H9 (cell line): ENCODE measurements around the gene DYNC1I2. TPM values are rescaled to one million over a fixed set of nuclear protein-coding genes. Genes with fewer than 3 reads are reported as not detected.

ENCODE experiments used
- DNase-seq: peaks from one replicate; pipeline ENCODE4 v3.0.0-alpha.2; 2017
- H2AFZ ChIP-seq: one replicate; pipeline ENCODE4 v1.6.1; 2013; ENCODE audit warnings: mild to moderate bottlenecking, low read length, control low read depth, moderate library complexity
- H2AK5ac ChIP-seq: 2 replicates; pipeline ENCODE4 v1.6.1; 2013; ENCODE audit warnings: low read length, control low read depth, mixed read lengths; ENCODE audit not compliant: insufficient read length
- H2BK120ac ChIP-seq: one replicate; pipeline ENCODE4 v1.6.1; 2013; ENCODE audit warnings: low read depth, mild to moderate bottlenecking, low read length, control low read depth, inconsistent platforms; ENCODE audit not compliant: poor library complexity, severe bottlenecking
- H2BK12ac ChIP-seq: 2 replicates; pipeline ENCODE4 v1.6.1; 2013; ENCODE audit warnings: low read length, control low read depth, mixed read lengths, low read depth; ENCODE audit not compliant: insufficient read length
- H2BK15ac ChIP-seq: 2 replicates; pipeline ENCODE4 v1.6.1; 2013; ENCODE audit warnings: low read depth, low read length, control low read depth
- H2BK20ac ChIP-seq: one replicate; pipeline ENCODE4 v1.6.1; 2013; ENCODE audit warnings: low read depth, mild to moderate bottlenecking, low read length, control low read depth, inconsistent platforms; ENCODE audit not compliant: poor library complexity, severe bottlenecking
- H2BK5ac ChIP-seq: 2 replicates; pipeline ENCODE4 v1.6.1; 2013; ENCODE audit warnings: low read length, control low read depth, mixed read lengths; ENCODE audit not compliant: insufficient read length
- H3K14ac ChIP-seq: 2 replicates; pipeline ENCODE4 v1.6.1; 2013; ENCODE audit warnings: low read length, control low read depth; ENCODE audit not compliant: insufficient read depth
- H3K18ac ChIP-seq: 2 replicates; pipeline ENCODE4 v1.6.1; 2013; ENCODE audit warnings: low read depth, mild to moderate bottlenecking, mixed read lengths, low read length, control low read depth; ENCODE audit not compliant: insufficient read length
- H3K23ac ChIP-seq: 2 replicates; pipeline ENCODE4 v1.6.1; 2013; ENCODE audit warnings: low read length, control low read depth, mixed read lengths, low read depth; ENCODE audit not compliant: insufficient read length
- H3K23me2 ChIP-seq: 2 replicates; pipeline ENCODE4 v1.6.1; 2013; ENCODE audit warnings: low read depth, mild to moderate bottlenecking, mixed read lengths, low read length, control low read depth; ENCODE audit not compliant: insufficient read length, poor library complexity, severe bottlenecking
- H3K27ac ChIP-seq: 2 replicates; pipeline ENCODE4 v1.5.1; 2013; ENCODE audit warnings: low read length, control low read depth, mixed read lengths, low read depth; ENCODE audit not compliant: insufficient read length
- H3K27me3 ChIP-seq: 2 replicates; pipeline ENCODE4 v1.6.1; 2013; ENCODE audit warnings: low read length, control low read depth, inconsistent platforms; ENCODE audit not compliant: insufficient read depth
- H3K4ac ChIP-seq: 2 replicates; pipeline ENCODE4 v1.6.1; 2013; ENCODE audit warnings: low read depth, mild to moderate bottlenecking, control low read depth, inconsistent platforms, low read length, moderate library complexity
- H3K4me1 ChIP-seq: 2 replicates; pipeline ENCODE4 v1.6.1; 2013; ENCODE audit warnings: low read length, control low read depth, inconsistent platforms; ENCODE audit not compliant: insufficient read depth
- H3K4me2 ChIP-seq: 2 replicates; pipeline ENCODE4 v1.6.1; 2013; ENCODE audit warnings: low read length, control low read depth, mixed read lengths; ENCODE audit not compliant: insufficient read length, insufficient read depth
- H3K56ac ChIP-seq: 2 replicates; pipeline ENCODE4 v1.6.1; 2013; ENCODE audit warnings: low read depth, mild to moderate bottlenecking, mixed read lengths, low read length, control low read depth; ENCODE audit not compliant: insufficient read length
- H3K79me1 ChIP-seq: 2 replicates; pipeline ENCODE4 v1.6.1; 2013; ENCODE audit warnings: low read depth, mild to moderate bottlenecking, moderate library complexity, low read length, control low read depth, inconsistent platforms; ENCODE audit not compliant: insufficient read depth, poor library complexity, severe bottlenecking
- H3K79me2 ChIP-seq: 2 replicates; pipeline ENCODE4 v1.6.1; 2013; ENCODE audit warnings: low read length, control low read depth, inconsistent platforms; ENCODE audit not compliant: insufficient read depth
- H3K9ac ChIP-seq: 2 replicates; pipeline ENCODE4 v1.6.1; 2013; ENCODE audit warnings: low read length, control low read depth, mixed read lengths; ENCODE audit not compliant: insufficient read length; ENCODE audit errors: extremely low read depth
- H3K9me3 ChIP-seq: one replicate; pipeline ENCODE4 v1.6.1; 2013; ENCODE audit warnings: low read depth, low read length, inconsistent platforms; ENCODE audit not compliant: control insufficient read depth
- H3T11ph ChIP-seq: one replicate; pipeline ENCODE4 v1.6.1; 2013; ENCODE audit warnings: mild to moderate bottlenecking, low read length, control low read depth, inconsistent platforms
- H4K20me1 ChIP-seq: one replicate; pipeline ENCODE4 v1.6.1; 2013; ENCODE audit not compliant: control insufficient read depth, insufficient read length, insufficient read depth
- H4K5ac ChIP-seq: 2 replicates; pipeline ENCODE4 v1.6.1; 2013; ENCODE audit warnings: low read depth, mild to moderate bottlenecking, mixed read lengths, low read length, control low read depth; ENCODE audit not compliant: insufficient read length
- H4K8ac ChIP-seq: replicated peaks from 2 replicates; pipeline ENCODE4 v1.6.1; 2013; ENCODE audit warnings: low read length, control low read depth, mixed read lengths, low read depth; ENCODE audit not compliant: insufficient read length
- H4K91ac ChIP-seq: 2 replicates; pipeline ENCODE4 v1.6.1; 2013; ENCODE audit warnings: low read depth, mild to moderate bottlenecking, moderate library complexity, mixed read lengths, low read length, control low read depth; ENCODE audit not compliant: insufficient read length
- H3K27ac Mint-ChIP-seq, 3 experiments: 2 replicates in 2 of 3; 3 replicates in 1 of 3; pipeline ENCODE4 v1.8.0; 2020 to 2021; ENCODE audit warnings: mixed read lengths in 3 of 3, mild to moderate bottlenecking in 1 of 3, moderate library complexity in 1 of 3
- H3K27me3 Mint-ChIP-seq: 2 replicates; pipeline ENCODE4 v1.8.0; 2021; ENCODE audit warnings: low read depth, mild to moderate bottlenecking, moderate library complexity, mixed read lengths
- H3K36me3 Mint-ChIP-seq, 3 experiments: 2 replicates in 2 of 3; 3 replicates in 1 of 3; pipeline ENCODE4 v1.8.0; 2020 to 2021; ENCODE audit warnings: low read depth in 3 of 3, mixed read lengths in 3 of 3; ENCODE audit not compliant: insufficient read depth in 1 of 3
- H3K4me1 Mint-ChIP-seq, 2 experiments: 2 replicates each; pipeline ENCODE4 v1.8.0; 2020; ENCODE audit warnings: mixed read lengths in 2 of 2
- H3K4me3 Mint-ChIP-seq, 2 experiments: 2 replicates in 1 of 2; 3 replicates in 1 of 2; pipeline ENCODE4 v1.8.0; 2020 to 2021; ENCODE audit warnings: mild to moderate bottlenecking in 2 of 2, mixed read lengths in 2 of 2, moderate library complexity in 1 of 2
- H3K9me3 Mint-ChIP-seq, 2 experiments: 2 replicates in 1 of 2; 3 replicates in 1 of 2; pipeline ENCODE4 v1.8.0; 2020; ENCODE audit warnings: mild to moderate bottlenecking in 2 of 2, mixed read lengths in 2 of 2, moderate library complexity in 1 of 2
- WGBS: extraction: QIAGEN DNeasy Blood & Tissue Kit; methylation state at CpG from one replicate; pipeline ENCODE4 v1.1.7; 2013; ENCODE audit warnings: missing lambda C conversion rate, low lambda C conversion rate, mixed read lengths; ENCODE audit not compliant: insufficient read length; ENCODE audit errors: extremely low coverage; 5-methylcytosine and 5-hydroxymethylcytosine counted together
- total RNA-seq: library from RNA; stranded (reverse); gene quantifications from 2 replicates; pipeline ENCODE4 v1.2.1, GENCODE V29; 2021
- TF ChIP-seq, protein P1 (sequence below): fragments of 200-600 bp; sonication (generic); conservative IDR thresholded peaks from 3 replicates; pipeline ENCODE4 v1.8.0; 2021; ENCODE audit warnings: antibody characterized with exemption, mild to moderate bottlenecking

The DYNC1I2 gene
- total RNA-seq, 1 experiment from 2014 or later: 73.4 TPM

DNA sequence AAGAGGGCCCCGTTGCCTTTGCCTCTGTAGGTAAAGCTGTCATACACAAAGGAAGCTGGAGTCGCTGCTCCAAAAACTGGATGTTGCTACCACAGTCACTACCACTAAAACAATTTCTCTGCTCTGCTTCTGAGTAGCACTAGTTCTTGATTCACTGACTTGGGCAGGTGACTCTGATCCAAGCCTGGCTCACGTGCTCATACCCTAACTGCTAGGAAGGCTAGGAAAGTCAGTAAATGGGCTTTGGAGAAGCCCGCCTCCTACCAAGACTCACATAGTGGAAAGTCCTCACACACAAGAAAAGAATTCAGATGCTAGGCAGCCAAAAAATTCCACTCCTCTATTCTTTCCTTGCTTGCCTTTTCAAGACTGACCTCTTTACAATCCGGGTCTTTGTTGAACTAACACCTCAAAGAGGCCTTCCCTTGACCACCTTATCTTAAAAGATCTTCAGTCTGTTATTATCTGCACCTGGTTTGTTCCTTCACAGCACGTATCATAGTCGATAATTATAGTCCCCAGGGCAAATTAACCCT lies 11.4 kb upstream of the DYNC1I2 start:
- Histone ChIP-seq H2AK5ac (no peak overlapping the region), H3K27ac (no peak overlapping the region), H2BK120ac (no peak overlapping the region)

More for the DNA sequence above, 11.4 kb upstream of the DYNC1I2 start:
- Histone ChIP-seq H3K4me2 (no peak overlapping the region), H3K4ac (no peak overlapping the region), H3K23me2 (no peaks in the 10 kb centered on the region), H3K9me3 (no peaks in the 10 kb centered on the region), H4K91ac (no peak overlapping the region), H2AFZ (no peak overlapping the region), H3K27me3 (no peaks in the 10 kb centered on the region), H3K79me1 (no peaks in the 10 kb centered on the region), H3K23ac (no peak overlapping the region), H2BK20ac (no peak overlapping the region), H3K4me1 (no peaks in the 10 kb centered on the region), H2BK5ac (no peak overlapping the region), H4K5ac (no peak overlapping the region), H4K8ac (no peak overlapping the region), H3K14ac (no peak overlapping the region), H2BK12ac (no peak overlapping the region), H3K79me2 (no peaks in the 10 kb centered on the region), H3K56ac (no peak overlapping the region), H3K9ac (no peak overlapping the region), H2BK15ac (no peak overlapping the region), H3T11ph (no peak overlapping the region), H3K18ac (no peak overlapping the region), H4K20me1 (no peaks in the 10 kb centered on the region)
- DNase-seq: no peak
- Mint-ChIP-seq H3K4me1 (peaks cover 12 to 16% of the 10 kb centered on the region in 2 experiments), H3K27ac (no peak overlapping the region), H3K9me3 (no peaks in the 10 kb centered on the region), H3K27me3 (no peaks in the 10 kb centered on the region), H3K4me3 (no peak overlapping the region), H3K36me3 (no peaks in the 10 kb centered on the region)
- TF ChIP-seq, protein P1, sequence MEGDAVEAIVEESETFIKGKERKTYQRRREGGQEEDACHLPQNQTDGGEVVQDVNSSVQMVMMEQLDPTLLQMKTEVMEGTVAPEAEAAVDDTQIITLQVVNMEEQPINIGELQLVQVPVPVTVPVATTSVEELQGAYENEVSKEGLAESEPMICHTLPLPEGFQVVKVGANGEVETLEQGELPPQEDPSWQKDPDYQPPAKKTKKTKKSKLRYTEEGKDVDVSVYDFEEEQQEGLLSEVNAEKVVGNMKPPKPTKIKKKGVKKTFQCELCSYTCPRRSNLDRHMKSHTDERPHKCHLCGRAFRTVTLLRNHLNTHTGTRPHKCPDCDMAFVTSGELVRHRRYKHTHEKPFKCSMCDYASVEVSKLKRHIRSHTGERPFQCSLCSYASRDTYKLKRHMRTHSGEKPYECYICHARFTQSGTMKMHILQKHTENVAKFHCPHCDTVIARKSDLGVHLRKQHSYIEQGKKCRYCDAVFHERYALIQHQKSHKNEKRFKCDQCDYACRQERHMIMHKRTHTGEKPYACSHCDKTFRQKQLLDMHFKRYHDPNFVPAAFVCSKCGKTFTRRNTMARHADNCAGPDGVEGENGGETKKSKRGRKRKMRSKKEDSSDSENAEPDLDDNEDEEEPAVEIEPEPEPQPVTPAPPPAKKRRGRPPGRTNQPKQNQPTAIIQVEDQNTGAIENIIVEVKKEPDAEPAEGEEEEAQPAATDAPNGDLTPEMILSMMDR: no peak
- WGBS: no CpG with 5 or more reads among the region's 7 CpGs
